UCSD-AML1 (cell line): Measurements from ENCODE around the gene RPL14.
"Not testable (repeated sequence)": the region's sequence is repeated elsewhere in the genome, so short reads cannot be mapped to it uniquely, and the experiment has no call there.

ENCODE experiments used
- DNase-seq: peaks from one replicate; lab custom pipeline; 2025; ENCODE audit not compliant: unreplicated experiment; lab: John Stamatoyannopoulos, UW

The RPL14 gene

DNA sequence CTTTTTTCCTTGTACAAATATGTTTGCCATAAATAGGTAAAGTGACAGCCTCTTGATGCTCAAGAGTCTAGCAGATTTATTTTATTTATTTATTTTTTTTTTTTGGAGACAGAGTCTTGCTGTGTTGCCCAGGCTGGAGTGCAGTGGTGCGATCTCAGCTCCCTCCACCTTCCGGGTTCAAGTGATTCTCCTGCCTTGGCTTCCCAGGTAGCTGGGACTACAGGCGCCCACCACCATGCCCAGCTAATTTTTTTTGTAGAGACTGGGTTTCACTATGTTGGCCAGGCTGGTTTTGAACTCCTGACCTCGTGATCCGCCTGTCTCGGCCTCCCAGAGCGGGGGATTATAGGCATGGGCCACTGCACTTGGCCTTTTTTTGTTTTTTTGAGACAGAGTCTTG lies 5.7 kb downstream of the RPL14 start:
- DNase-seq: not testable (repeated sequence)

DNA sequence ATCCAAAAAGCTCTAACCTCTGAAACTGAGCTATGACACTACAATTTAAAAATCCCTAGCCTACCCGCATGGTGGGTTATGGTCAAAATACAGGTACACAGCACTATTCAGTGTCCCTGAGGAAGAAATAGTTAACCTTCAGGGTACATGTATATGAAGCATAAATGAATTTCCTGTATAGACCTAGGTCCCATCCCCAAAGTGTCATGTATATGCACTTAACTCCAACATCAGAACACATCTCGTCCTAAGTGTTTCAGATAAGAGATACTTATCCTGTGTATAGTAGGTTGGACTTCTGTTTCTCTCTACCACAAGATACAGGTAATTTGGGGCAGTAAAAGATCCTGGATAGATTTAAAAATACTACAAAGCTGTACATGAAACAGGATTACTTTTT lies 6.4 kb downstream of the RPL14 start:
- no peak for DNase-seq

DNA sequence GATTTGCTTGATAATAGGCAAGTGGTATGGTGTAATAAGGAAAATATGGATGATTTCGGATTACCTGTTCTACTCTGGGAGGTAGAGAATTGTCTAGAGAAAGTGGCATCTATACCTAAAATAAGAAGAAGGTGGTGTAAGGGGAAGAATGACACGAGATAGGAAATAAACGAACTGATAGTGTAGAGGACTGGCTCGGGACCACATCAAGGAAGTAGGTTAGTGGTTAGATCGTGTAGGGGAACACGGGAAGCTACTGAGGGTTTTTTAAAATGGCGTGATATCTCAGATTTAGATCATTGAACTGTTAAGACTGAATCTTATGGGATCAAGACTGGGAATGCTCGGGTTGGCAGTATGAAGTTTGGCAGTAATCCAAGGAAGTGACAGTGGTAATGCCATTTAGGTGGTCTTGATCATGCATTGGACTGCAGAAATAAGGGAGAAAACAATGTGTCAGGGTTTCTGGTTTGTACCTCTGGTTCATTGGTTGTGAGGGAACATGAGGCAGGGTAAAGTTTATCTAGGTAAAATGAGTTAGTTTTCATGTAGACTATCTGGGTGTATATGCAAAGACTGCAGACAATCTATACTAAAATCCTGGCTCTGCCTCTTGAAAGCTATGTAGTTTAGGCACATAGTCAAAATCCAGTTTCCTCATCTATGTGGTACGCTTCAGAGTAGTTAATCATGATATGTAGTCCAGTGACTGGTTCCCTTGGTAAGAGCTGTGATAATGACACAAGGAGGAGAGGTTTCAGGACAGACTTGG lies 7.4 kb downstream of the RPL14 start:
- DNase-seq: no peak

DNA sequence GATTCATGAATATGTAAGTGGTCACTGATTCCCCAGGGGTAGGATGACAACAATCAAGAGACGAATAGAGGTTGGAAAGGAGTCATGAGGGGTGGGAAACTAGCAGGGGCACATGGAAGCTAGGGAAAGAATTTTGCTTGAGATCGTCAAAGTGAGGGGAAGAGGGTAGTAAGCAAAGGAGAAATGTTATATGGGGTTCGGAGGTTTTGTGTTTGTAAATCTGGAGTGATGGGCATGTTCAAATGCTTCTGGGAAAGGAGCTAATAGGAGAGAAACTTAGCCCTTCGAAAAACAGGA lies 7.9 kb downstream of the RPL14 start:
- no peak for DNase-seq

DNA sequence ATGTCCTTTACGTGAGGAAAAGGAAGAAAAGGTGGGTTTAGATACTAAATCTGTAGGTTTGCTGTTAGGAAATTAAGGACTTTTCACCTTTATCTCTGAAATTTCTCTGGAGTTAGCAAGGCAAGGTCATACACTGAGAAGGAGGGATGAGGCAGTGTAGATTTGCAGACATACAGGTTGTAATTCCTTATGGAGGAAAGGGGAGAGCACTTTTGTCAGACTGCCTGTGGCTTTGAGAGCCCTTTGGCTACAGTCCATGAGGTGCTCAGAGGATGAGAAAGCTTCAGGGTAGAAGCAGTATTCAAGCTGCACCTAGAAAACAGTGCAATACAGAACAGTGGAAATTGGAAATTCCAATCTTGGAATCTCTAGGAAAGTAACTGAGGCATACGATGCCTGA lies 8.3 kb downstream of the RPL14 start:
- no peak for DNase-seq

DNA sequence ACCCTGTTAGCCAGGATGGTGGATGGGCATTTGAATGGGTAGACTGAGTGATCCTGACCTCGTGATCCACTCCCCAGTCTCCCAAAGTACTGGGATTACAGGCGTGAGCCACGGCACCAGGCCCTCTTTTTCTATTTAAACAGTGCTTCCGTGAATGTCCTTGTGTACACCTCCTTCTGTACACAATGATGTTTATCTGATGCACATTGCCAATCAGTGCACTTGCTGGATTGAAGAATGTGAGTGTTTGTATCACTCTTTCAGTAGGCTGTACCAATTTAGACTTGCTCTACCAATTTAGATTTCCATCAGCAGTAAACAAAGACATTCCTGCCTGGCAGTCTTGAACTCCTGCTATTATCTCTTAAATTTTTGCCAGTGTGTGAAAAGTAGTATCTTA lies 10.9 kb downstream of the RPL14 start:
- no peak for DNase-seq

DNA sequence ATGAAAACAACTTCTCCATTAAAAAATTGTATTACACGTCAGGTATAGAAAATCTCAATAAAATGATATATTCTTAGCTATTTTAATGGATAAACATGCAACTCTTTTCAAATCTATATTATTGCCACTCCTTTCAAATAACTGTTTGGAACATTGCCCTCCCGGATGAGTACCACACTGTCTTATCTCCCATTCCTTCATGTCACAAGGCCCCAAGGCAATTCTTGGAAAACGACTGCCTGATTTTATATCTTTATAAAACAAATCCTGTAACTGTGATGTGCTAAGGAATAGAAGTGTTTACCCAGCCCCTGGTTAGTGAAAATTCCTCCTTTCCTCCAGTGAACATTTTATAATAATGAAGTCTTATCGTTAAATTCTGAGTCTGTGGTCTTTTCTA lies 13.6 kb downstream of the RPL14 start:
- DNase-seq: no peak

DNA sequence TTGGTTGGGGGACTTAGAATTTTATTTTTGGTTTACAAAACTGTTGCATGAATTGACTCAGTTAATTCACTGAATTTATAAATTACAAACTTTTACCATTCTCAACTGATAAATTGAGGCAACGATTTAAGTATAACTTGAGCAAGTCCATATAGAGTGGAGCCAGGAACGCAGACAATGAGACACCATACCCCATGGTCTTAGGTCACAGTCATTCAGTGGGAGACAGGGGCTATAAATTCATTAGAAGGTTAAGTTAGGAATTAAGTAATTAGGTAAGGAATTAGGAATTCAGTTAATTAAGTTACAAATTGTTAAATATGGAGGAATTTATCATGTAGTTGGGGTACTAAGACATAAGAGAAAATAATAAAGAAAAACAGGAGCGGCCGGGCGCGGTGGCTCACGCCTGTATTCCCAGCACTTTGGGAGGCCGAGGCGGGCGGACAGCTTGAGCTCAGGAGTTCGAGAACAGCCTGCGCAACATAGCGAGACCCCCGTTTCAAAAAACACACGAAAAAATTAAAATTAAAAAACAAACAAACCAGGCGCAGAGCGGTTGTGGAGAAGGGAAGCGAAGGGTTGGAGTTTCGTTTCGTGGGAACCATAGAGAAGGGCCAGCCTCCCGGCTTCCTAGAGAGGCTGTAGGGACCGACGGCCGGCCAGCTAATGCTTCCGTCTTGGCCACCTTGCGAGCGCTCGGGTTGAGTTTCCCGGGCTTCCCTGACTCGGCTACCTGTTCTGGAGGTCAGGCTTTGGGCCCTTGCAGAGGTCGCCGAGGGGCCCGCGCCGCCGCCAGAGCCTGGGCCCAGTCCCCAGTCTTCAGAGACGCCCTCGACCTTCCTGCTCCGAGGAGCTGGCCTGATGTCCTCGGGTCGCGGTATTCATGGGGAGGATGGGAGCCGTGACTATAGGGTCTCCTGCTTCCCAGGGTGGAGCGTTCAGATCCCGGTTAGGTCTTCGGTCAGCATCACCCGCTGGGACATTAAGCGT lies 19.6 kb downstream of the RPL14 start, which contains the start of gene ZNF619:
ZNF619 (plus strand) TSS at position 645 of the 993 bp plus-strand sequence. CDS start 858 bp downstream, outside the sequence.
- DNase-seq: peak; percentile 72

DNA sequence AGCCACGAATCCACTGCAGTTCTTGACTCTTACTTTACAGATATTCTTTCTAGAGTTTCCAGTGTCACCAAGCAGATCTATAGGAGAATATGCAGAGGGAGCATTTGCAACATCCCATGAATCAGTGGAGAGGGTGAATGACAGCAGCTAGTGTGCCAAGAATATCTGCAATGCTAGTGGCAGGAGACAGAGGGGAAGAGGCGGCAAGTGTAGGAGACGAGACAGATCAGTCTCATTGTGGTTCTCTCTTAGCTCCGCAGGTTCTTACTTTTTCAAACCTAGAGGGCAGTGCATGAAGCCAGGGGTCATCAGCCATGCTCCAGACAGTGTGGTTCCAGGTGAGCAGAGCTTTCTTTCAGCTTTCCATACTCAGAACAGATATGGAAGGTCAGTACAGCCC lies 20.5 kb downstream of the RPL14 start:
- DNase-seq: no peak

DNA sequence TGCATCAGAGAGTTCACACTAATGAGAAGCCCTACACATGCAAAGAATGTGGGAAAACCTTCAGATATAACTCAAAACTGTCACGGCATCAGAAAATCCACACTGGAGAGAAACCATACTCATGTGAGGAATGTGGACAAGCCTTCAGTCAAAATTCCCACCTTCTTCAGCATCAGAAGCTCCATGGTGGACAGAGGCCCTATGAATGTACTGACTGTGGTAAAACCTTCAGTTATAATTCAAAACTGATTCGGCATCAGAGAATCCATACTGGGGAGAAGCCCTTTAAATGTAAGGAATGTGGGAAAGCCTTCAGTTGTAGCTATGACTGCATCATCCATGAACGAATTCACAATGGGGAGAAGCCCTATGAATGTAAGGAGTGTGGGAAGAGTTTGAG lies 30.0 kb downstream of the RPL14 start:
- no peak for DNase-seq

DNA sequence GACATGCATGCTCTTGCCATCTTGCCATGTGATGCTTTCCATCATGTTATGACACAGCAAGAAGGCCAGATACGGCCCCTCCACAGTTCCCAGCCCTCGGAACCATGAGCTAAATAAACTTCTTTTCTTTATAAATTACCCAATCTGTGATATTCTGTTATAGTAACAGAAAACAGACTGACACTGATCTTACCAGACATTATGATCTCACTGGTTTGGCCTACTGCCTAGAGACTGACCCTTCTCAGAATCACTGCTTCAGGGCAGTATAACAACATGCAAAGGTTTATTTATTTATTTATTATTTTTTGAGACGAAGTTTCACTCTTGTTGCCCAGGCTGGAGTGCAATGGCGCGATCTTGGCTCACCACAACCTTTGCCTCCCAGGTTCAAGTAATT lies 33.8 kb downstream of the RPL14 start:
- no peak for DNase-seq

DNA sequence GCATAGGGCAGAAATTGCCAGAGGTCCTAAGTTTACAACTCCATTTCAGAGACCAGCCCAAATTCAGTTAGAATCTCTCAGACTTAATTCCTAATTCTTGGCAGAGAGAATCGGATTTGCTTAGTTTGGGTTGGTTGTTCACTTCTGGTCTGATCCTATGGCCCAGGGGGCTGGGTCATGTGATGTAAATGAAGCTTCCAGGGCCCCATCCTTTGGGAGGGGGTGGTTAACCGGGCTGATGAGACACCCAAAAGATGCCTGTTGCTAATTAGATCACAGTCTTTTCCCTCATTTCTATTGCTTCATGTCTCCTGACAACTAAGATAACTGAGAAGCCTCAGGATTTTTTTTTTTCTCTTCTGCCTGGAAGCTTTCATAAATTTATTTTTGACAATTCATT lies 37.6 kb downstream of the RPL14 start:
- DNase-seq: no peak

DNA sequence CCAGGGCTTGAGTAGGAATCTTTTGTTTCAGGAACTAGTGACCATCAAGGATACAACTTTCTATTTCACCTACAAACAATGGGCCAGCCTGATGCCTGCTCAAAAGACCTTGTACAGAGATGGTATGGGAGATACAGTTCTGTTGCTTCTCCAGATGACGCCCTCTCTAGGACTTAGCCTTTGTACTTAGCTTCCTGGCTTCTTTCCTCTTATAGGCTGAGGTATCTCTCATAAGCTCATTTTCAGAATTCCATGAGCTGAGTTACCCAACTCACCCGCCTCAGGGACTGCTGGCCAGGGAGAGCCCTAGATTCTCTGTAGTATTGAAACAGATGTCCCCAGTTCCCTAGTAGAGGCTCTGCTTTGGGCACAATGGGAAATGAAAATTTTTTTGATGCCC lies 40.1 kb downstream of the RPL14 start:
- DNase-seq: no peak

DNA sequence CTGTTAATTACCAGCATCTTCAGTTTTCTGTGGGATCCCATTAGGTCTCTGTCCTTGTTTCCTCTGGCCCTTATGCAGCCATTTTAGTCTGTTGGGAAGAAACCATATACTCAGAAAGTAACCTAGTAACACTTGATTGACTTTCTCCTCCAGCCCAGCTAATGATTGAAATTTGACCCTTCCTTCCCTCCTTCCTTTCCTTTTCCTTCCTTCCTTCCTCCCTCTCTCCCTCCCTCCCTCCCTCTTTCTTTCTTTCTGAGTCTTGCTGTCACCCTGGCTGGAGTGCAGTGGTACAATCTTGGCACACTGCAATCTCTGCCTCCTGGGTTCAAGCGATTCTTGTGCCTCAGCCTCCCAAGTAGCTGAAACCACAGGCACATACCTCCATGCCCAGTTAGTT lies 42.8 kb downstream of the RPL14 start:
- no peak for DNase-seq

DNA sequence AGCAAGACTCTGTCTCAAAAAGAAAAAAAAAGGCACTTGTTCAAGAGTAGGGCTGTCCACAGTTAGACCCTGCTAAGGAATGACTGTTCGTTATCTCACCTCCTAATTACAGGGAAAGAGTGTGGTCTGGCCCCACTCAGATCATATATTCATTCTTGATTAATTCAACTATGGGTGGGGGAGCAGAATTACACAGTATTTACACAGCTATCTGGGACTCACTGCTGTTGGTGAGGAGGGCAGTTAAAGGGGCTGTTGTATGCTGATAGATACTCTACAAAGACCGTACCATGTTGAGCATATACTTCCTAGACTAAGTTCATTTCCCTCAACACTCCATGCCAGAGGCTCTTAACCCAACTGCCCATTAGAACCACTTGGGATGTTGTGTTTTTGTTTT lies 44.9 kb downstream of the RPL14 start:
- DNase-seq: no peak

DNA sequence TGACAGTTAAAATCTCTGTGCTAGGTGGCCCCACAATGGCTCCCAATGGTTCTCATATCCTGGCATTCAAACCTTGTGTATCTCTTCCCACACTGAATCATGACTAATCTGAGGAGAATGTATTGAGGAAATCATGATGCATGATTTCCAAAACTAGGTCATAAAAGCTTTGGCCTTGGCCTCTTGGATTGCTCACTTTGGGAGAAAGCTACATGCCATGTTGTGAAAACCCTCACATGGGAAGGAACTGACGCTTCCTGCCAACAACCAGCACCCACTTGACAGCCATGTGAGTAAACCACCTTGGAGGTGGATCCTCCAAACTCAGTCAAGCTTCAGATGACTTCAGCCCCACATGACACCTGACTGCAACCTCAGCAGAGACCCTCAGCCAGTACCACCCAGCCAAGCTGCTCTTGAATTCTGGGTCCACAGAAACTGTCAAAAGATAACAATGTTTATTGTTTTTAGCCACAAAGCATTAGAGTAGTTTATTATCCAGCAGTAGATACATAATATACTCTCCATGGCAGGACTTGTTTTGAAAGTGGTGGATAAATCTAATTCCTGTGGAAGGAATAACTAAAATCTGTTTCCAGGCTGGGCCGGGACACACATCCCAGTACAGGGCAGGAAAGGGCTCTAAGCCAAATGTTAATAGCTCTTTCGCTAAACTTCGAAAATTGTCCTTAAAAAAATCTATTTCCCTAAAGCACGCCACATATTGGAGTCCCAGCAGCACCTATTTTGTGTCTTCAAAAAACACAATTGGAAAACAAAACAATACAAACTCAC lies 47.7 kb downstream of the RPL14 start:
- no peak for DNase-seq

DNA sequence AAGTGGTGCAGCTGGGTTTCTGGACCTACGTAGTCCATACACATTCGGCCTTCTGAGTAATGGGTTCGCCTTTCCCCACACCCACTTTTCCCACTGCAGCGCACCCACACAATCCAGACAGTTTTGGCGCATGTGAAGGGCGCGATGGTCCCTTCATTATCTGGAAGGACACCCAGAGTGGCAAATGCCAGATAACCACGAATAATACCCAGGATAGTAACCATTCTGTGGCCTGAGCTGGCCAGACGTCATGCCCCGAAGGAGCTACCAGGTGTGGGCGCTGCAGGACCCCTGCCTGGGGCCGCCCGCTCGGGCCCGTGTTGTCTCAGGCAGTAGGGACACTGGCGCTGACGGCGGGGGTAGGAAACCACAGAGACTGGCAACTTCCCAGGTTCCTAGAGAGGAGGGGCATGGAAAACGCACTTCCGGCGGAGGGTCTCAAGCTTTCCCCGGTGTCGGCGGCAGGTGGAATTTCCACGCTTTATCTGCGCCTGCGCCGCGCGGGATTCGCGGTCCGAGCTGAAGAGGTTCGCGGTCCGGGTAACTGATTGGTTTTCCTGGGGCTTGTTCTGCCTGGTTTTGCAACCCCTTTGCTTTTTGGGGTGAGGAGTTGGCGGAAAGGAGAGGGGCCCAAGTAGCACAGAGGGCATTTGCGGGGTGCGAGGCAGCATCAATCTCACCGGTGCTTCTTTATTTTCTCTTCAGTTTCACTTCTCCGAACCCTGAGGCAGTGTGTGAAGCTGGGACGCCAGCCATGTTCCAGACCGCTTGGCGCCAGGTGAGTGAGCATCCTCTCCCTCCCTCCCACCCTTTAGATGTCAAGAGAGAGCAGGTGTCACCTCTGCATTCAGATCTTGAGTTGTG lies 48.7 kb downstream of the RPL14 start, which contains the start of gene ZNF620:
ZNF620 (plus strand) TSS at position 441 of the 864 bp plus-strand sequence; CDS start at position 755, 314 bp downstream.
- peak; percentile 80 for DNase-seq

DNA sequence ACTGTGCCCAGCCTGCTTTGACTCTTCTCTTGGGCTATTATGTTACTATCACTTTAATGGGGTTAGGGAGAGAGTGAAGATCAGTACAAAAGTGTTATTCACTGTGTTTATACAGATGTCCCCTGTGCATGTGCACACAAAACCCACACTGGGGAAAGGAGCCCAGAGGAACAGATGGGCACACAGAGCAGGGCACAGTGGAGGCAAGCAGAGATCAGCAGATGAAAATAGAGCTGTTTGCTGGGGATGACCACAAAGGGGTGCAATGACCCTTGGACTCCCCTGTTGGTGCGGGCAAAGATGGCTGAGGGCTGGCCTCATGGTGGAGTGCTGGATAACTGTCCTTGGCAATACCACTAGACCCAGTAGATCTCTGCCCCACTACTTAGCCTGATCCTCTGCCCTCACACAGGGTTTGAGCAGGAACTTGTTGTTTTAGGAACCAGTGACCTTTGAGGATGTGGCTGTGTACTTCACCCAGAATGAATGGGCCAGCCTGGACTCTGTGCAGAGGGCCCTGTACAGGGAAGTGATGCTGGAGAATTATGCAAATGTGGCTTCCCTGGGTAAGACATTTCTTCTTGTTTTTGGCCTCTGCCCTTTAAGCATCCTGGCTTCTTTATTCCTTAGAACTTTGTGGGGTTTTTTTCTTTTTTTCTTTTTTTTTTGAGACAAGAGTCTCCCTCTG lies 54.0 kb downstream of the RPL14 start:
- no peak for DNase-seq

DNA sequence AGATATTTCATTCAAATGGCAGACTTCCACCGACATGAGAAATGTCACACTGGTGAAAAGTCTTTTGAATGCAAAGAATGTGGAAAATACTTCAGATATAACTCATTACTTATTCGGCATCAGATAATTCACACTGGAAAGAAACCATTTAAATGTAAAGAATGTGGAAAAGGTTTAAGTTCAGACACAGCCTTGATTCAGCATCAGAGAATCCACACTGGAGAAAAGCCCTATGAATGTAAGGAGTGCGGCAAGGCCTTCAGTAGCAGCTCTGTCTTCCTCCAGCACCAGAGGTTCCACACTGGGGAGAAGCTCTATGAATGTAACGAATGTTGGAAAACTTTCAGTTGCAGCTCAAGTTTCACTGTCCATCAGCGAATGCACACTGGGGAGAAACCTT lies 59.1 kb downstream of the RPL14 start:
- no peak for DNase-seq

DNA sequence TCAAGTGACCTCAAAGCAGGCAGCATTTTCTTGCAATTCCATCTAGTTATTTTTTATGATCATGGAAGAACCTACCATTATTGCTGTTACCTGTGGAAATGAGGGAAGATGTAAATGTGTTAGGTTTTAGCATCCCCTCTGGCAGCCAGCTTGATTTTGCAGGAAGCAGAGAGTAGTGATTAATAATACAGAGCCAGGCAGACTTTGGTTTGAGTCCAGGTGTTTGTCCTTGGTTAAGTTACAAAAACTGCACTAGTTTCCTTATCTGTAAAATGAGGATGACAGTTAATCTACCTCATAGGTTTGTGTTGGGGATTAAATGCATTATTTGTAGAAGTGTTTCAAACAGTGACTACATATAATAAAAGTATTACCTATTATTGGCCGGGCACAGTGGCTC lies 60.9 kb downstream of the RPL14 start:
- DNase-seq: no peak
